ENCODE results near the gene C9orf50. TPM values are rescaled to one million over a fixed set of nuclear protein-coding genes. Genes with fewer than 3 reads are reported as not detected.

Gene C9orf50
- total RNA-seq, 1 experiment from 2014 or later: not detected

DNA sequence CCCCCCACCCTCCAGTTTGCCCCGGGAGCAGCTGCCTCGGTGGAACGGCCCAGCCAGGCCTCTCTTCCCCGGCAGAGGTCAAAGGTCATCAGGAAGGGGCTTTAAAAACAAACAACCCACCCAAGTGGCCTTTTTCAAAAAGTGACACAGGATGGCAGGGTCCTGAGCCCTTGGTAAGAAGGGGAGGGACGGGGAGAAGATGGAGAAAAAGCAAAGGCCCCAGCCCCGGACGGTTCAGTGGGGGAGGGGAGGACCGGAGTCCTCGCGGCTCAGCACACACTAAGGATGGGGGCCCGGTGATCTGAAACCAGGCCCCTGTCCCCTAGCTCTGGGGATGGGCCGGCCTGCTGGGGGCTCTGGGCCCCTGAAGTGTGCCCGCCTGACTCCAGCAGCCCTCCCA, 45.7 kb upstream of the C9orf50 start:
- Histone ChIP-seq H3K4me2 (ENCODE audit: insufficient read depth, insufficient read length, low read length) (peak overlapping the region; percentile 51), H3K23ac (ENCODE audit: insufficient read length, low read depth, low read length) (no peak overlapping the region), H2BK12ac (ENCODE audit: insufficient read length, low read depth, low read length) (no peak overlapping the region), H3K4ac (ENCODE audit: low read depth, low read length) (no peak overlapping the region), H3K27ac (ENCODE audit: insufficient read length, low read depth, low read length) (no peak overlapping the region), H3K56ac (ENCODE audit: insufficient read length, low read depth, low read length) (no peak overlapping the region), H2BK5ac (ENCODE audit: insufficient read length, low read length) (no peak overlapping the region), H4K91ac (ENCODE audit: insufficient read length, low read depth, low read length) (no peak overlapping the region), H2BK120ac (ENCODE audit: low read depth, low read length, poor library complexity, severe bottlenecking) (no peak overlapping the region), H2AFZ (ENCODE audit: low read length) (no peak overlapping the region), H2BK15ac (ENCODE audit: low read depth, low read length) (no peak overlapping the region), H3K9ac (ENCODE audit: extremely low read depth, insufficient read length, low read length) (no peak overlapping the region), H2AK5ac (ENCODE audit: insufficient read length, low read length) (no peak overlapping the region), H4K8ac (replicated peaks; ENCODE audit: insufficient read length, low read depth, low read length) (no peak overlapping the region), H3K79me1 (ENCODE audit: insufficient read depth, low read depth, low read length, poor library complexity, severe bottlenecking) (no peaks in the 10 kb centered on the region), H3K23me2 (ENCODE audit: insufficient read length, low read depth, low read length, poor library complexity, severe bottlenecking) (peaks cover 3% of the 10 kb centered on the region), H4K20me1 (ENCODE audit: control insufficient read depth, insufficient read depth, insufficient read length) (no peaks in the 10 kb centered on the region), H2BK20ac (ENCODE audit: low read depth, low read length, poor library complexity, severe bottlenecking) (no peak overlapping the region), H4K5ac (ENCODE audit: insufficient read length, low read depth, low read length) (no peak overlapping the region), H3K27me3 (ENCODE audit: insufficient read depth, low read length) (no peaks in the 10 kb centered on the region; the same call in 1 of the 2 replicates), H3K4me1 (ENCODE audit: insufficient read depth, low read length) (no peaks in the 10 kb centered on the region; the same call in 1 of the 2 replicates), H3K79me2 (ENCODE audit: insufficient read depth, low read length) (no peaks in the 10 kb centered on the region), H3K14ac (ENCODE audit: insufficient read depth, low read length) (no peak overlapping the region), H3K9me3 (ENCODE audit: control insufficient read depth, low read depth, low read length) (no peaks in the 10 kb centered on the region), H3K18ac (ENCODE audit: insufficient read length, low read depth, low read length) (no peak overlapping the region), H3T11ph (ENCODE audit: low read length) (no peak overlapping the region)
- H3K4me3 Mint-ChIP-seq: peak overlapping the region; percentile 30 to 77; a peak in 3 of 5 replicates
- no peaks in the 10 kb centered on the region; a peak in 1 of 7 replicates for H3K36me3 Mint-ChIP-seq (ENCODE audit: insufficient read depth in 1 of 3, low read depth in 3 of 3)
- DNase-seq: no peak
- no peaks in the 10 kb centered on the region; a peak in 2 of 5 replicates for H3K9me3 Mint-ChIP-seq
- no CpG with 5 or more reads among the region's 13 CpGs for WGBS (ENCODE audit: extremely low coverage, insufficient read length, low lambda C conversion rate)
- peaks cover 52% of the 10 kb centered on the region for H3K27me3 Mint-ChIP-seq (ENCODE audit: low read depth)
- peaks cover 19 to 24% of the 10 kb centered on the region in 2 experiments for H3K4me1 Mint-ChIP-seq
- no peak overlapping the region for H3K27ac Mint-ChIP-seq
- TF ChIP-seq, protein P1, sequence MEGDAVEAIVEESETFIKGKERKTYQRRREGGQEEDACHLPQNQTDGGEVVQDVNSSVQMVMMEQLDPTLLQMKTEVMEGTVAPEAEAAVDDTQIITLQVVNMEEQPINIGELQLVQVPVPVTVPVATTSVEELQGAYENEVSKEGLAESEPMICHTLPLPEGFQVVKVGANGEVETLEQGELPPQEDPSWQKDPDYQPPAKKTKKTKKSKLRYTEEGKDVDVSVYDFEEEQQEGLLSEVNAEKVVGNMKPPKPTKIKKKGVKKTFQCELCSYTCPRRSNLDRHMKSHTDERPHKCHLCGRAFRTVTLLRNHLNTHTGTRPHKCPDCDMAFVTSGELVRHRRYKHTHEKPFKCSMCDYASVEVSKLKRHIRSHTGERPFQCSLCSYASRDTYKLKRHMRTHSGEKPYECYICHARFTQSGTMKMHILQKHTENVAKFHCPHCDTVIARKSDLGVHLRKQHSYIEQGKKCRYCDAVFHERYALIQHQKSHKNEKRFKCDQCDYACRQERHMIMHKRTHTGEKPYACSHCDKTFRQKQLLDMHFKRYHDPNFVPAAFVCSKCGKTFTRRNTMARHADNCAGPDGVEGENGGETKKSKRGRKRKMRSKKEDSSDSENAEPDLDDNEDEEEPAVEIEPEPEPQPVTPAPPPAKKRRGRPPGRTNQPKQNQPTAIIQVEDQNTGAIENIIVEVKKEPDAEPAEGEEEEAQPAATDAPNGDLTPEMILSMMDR (conservative IDR thresholded peaks at IDR 0.05): no peak

Data from H9 (cell line).